Panc1 (cell line): Measurements from ENCODE around the gene PLA2G2C. TPM values are rescaled to one million over a fixed set of nuclear protein-coding genes. Genes with fewer than 3 reads are reported as not detected.
A peak's percentile ranks its signal among the peaks of the same experiment; 100 is the strongest.

Experiments used
- ATAC-seq: fragments of 200-7000 bp; cut with Tn5 transposase; 2 replicates; pipeline ENCODE4 v1.9.1; 2020; ENCODE audit warnings: mild to moderate bottlenecking, moderate library complexity
- BruUV-seq: library from RNA; stranded (reverse); fragments of 400-500 nt; replicated peaks from 2 replicates; lab custom pipeline; 2021; lab: Mats Ljungman, UMichigan
- CTCF ChIA-PET: fragments of 300-600 bp; sonication (Branson Sonifier 250); formaldehyde crosslinking; loops from one replicate; lab custom pipeline; 2022; ENCODE audit warnings: antibody characterized with exemption; lab: Charles Lee
- POLR2A ChIA-PET: fragments of 300-600 bp; sonication (Branson Sonifier 250); formaldehyde crosslinking; loops from one replicate; lab custom pipeline; 2022; ENCODE audit warnings: antibody characterized with exemption; lab: Charles Lee
- DNase-seq: peaks from one replicate; pipeline ENCODE4 v3.0.0-alpha.2; 2010; ENCODE audit warnings: low read depth, low spot score
- H3K27ac ChIP-seq: 2 replicates; pipeline ENCODE4 v1.5.1; 2011; ENCODE audit warnings: mild to moderate bottlenecking, low read length, inconsistent platforms
- H3K27me3 ChIP-seq: fragments of 200-500 bp; sonication (Bioruptor generic); 2 replicates; pipeline ENCODE4 v1.6.0; 2014; ENCODE audit warnings: low read length, inconsistent platforms; ENCODE audit not compliant: control insufficient read depth, insufficient read depth
- H3K36me3 ChIP-seq: fragments of 200-500 bp; sonication (Bioruptor generic); 2 replicates; pipeline ENCODE4 v1.5.1; 2014; ENCODE audit warnings: inconsistent platforms, mild to moderate bottlenecking, low read length, moderate library complexity; ENCODE audit not compliant: control insufficient read depth, insufficient read depth
- H3K4me1 ChIP-seq: 2 replicates; pipeline ENCODE4 v1.5.1; 2011; ENCODE audit warnings: inconsistent platforms, mild to moderate bottlenecking, low read length, moderate library complexity; ENCODE audit not compliant: control insufficient read depth, insufficient read depth
- H3K4me3 ChIP-seq, 2 experiments: 2 replicates each; pipeline ENCODE4 v1.5.1; 2011 to 2012; ENCODE audit warnings: low read depth in 2 of 2, low read length in 2 of 2, mild to moderate bottlenecking in 2 of 2, inconsistent platforms in 1 of 2, moderate library complexity in 1 of 2
- H3K9me3 ChIP-seq: fragments of 200-500 bp; sonication (Bioruptor generic); 2 replicates; pipeline ENCODE4 v1.5.1; 2014; ENCODE audit warnings: low read depth, mild to moderate bottlenecking, inconsistent platforms, low read length, moderate library complexity; ENCODE audit not compliant: control insufficient read depth, insufficient read depth
- CTCF ChIP-seq: fragments of 450-650 bp; IDR thresholded peaks from 2 replicates; pipeline ENCODE4 v1.5.1; 2017; ENCODE audit warnings: mild to moderate bottlenecking
- POLR2AphosphoS5 ChIP-seq: IDR thresholded peaks from 2 replicates; pipeline ENCODE4 v1.6.1; 2012; ENCODE audit warnings: mild to moderate bottlenecking, low read depth, low read length, moderate library complexity
- REST ChIP-seq, 2 experiments: IDR thresholded peaks; 2 replicates each; pipeline ENCODE4 v1.6.1; 2011 to 2012; ENCODE audit warnings: low read depth in 2 of 2, control low read depth in 1 of 2, low read length in 1 of 2, mild to moderate bottlenecking in 1 of 2, moderate library complexity in 1 of 2; ENCODE audit not compliant: insufficient read depth in 1 of 2
- SIN3A ChIP-seq: IDR thresholded peaks from 2 replicates; pipeline ENCODE4 v1.6.1; 2012; ENCODE audit warnings: low read depth, mild to moderate bottlenecking, low read length, moderate library complexity, borderline replicate concordance; ENCODE audit not compliant: insufficient read depth
- TCF7L2 ChIP-seq: IDR thresholded peaks from 2 replicates; pipeline ENCODE4 v1.6.1; 2011; ENCODE audit warnings: mild to moderate bottlenecking, low read depth, low read length, inconsistent platforms
- in situ Hi-C: cut with HindIII; loops from 2 replicates; pipeline ENCODE4 v1.10.0; 2016; ENCODE audit warnings: low sequenced_read_pairs, low pct_unique_long_range_greater_than_20kb
- intact Hi-C: fragments of 100-400 bp; cut with micrococcal nuclease; formaldehyde crosslinking; loops from one replicate; pipeline ENCODE4 v1.10.0; 2022; ENCODE audit not compliant: unreplicated experiment
- total RNA-seq: library from RNA; stranded (reverse); gene quantifications from one replicate; pipeline ENCODE4 v1.2.1, GENCODE V29; 2021; ENCODE audit not compliant: unreplicated experiment

Gene PLA2G2C
- total RNA-seq, 1 experiment from 2014 or later: not detected

GRCh38 chr1:20167126-20167525 lies 19.2 kb downstream of the PLA2G2C start:
- H3K36me3 ChIP-seq: no peaks in the 10 kb centered on the region
- ChIA-PET CTCF (no interaction called here), POLR2A (no interaction called here)
- H3K27ac ChIP-seq: no peak overlapping the region
- no peak overlapping the region for H3K4me3 ChIP-seq
- no peak for DNase-seq
- H3K4me1 ChIP-seq: no peaks in the 10 kb centered on the region; the same call in 1 of the 2 replicates
- TF ChIP-seq SIN3A: no peak
- TF ChIP-seq REST (IDR thresholded peaks at IDR 0.05; ENCODE audit: insufficient read depth in 1 of 2, low read depth in 2 of 2, low read length in 1 of 2): no peak
- no peak for TF ChIP-seq CTCF
- no peak for TF ChIP-seq TCF7L2
- no peak for TF ChIP-seq POLR2AphosphoS5
- no TSS peak for BruUV-seq
- no peak for ATAC-seq
- no peaks in the 10 kb centered on the region for H3K9me3 ChIP-seq
- no peaks in the 10 kb centered on the region for H3K27me3 ChIP-seq
- intact Hi-C loops: no loop called here
- in situ Hi-C loops: no loop called here

GRCh38 chr1:20166051-20166450 lies 20.3 kb downstream of the PLA2G2C start:
- no peak for TF ChIP-seq REST (IDR thresholded peaks at IDR 0.05; ENCODE audit: insufficient read depth in 1 of 2, low read depth in 2 of 2, low read length in 1 of 2)
- TF ChIP-seq CTCF: no peak
- no peak for TF ChIP-seq SIN3A
- no peak for TF ChIP-seq POLR2AphosphoS5
- no peak for TF ChIP-seq TCF7L2
- no peaks in the 10 kb centered on the region for H3K27me3 ChIP-seq
- in situ Hi-C loops (no loop called here), intact Hi-C loops (no loop called here)
- ChIA-PET CTCF (interaction anchor here (0.5 to 0.9 kb wide), 2 partner anchors 29 to 84 kb away, joined by 4 to 5 read pairs; no protein-coding TSS in a partner anchor), POLR2A (no interaction called here)
- no peaks in the 10 kb centered on the region; the same call in 1 of the 2 replicates for H3K4me1 ChIP-seq
- no peaks in the 10 kb centered on the region for H3K36me3 ChIP-seq
- H3K27ac ChIP-seq: no peak overlapping the region
- DNase-seq (no peak), ATAC-seq (peak; percentile 50)
- H3K9me3 ChIP-seq: no peaks in the 10 kb centered on the region
- no peak overlapping the region for H3K4me3 ChIP-seq
- BruUV-seq: no TSS peak
